Activated effector memory CD4-positive, alpha-beta T cell treated with Interleukin-2 at 50 U/mL for 16 hours (primary cell): ENCODE data around the gene RABGAP1.

Experiments used
- DNase-seq: peaks from one replicate; pipeline ENCODE4 v3.0.0-alpha.2; 2020

RABGAP1 gene

GRCh38 chr9:123049589-123050222, 108.9 kb downstream of the RABGAP1 start:
- no peak for DNase-seq

- DNase-seq = no peak
Measured at GRCh38 chr9:123053046-123053445, 112.2 kb downstream of the RABGAP1 start.

- no peak for DNase-seq
Measured at GRCh38 chr9:123053711-123054110, 112.9 kb downstream of the RABGAP1 start.

- DNase-seq = no peak
Measured at GRCh38 chr9:123058834-123059233, 118.0 kb downstream of the RABGAP1 start.

- DNase-seq = no peak
Measured at GRCh38 chr9:123059472-123060220, 118.8 kb downstream of the RABGAP1 start.

- no peak for DNase-seq
Measured at GRCh38 chr9:123061216-123061615, 120.4 kb downstream of the RABGAP1 start.

- DNase-seq = no peak
Measured at GRCh38 chr9:123062351-123063176, 121.7 kb downstream of the RABGAP1 start.

- DNase-seq = no peak
Measured at GRCh38 chr9:123063177-123063598, 122.4 kb downstream of the RABGAP1 start.

GRCh38 chr9:123063896-123064295, 123.1 kb downstream of the RABGAP1 start:
- DNase-seq = no peak

GRCh38 chr9:123064716-123065115, 123.9 kb downstream of the RABGAP1 start:
- no peak for DNase-seq

- DNase-seq = no peak
Measured at GRCh38 chr9:123065196-123065595, 124.4 kb downstream of the RABGAP1 start.

GRCh38 chr9:123067136-123067535, 126.3 kb downstream of the RABGAP1 start:
- no peak for DNase-seq

- no peak for DNase-seq
Measured at GRCh38 chr9:123069010-123069481, 128.2 kb downstream of the RABGAP1 start.

GRCh38 chr9:123070198-123070597, 129.4 kb downstream of the RABGAP1 start:
- DNase-seq = no peak

GRCh38 chr9:123072407-123072995, 131.7 kb downstream of the RABGAP1 start:
- no peak for DNase-seq

- no peak for DNase-seq
Measured at GRCh38 chr9:123073441-123073840, 132.6 kb downstream of the RABGAP1 start.

- DNase-seq = no peak
Measured at GRCh38 chr9:123073991-123074422, 133.2 kb downstream of the RABGAP1 start.

- no peak for DNase-seq
Measured at GRCh38 chr9:123074628-123075027, 133.8 kb downstream of the RABGAP1 start.

- DNase-seq = no peak
Measured at GRCh38 chr9:123080444-123080843, 139.6 kb downstream of the RABGAP1 start.

GRCh38 chr9:123081824-123082223, 141.0 kb downstream of the RABGAP1 start:
- no peak for DNase-seq

- DNase-seq = no peak
Measured at GRCh38 chr9:123083680-123084079, 142.9 kb downstream of the RABGAP1 start.

- no peak for DNase-seq
Measured at GRCh38 chr9:123084256-123084655, 143.4 kb downstream of the RABGAP1 start.

- no peak for DNase-seq
Measured at GRCh38 chr9:123085916-123086315, 145.1 kb downstream of the RABGAP1 start.
